Measurements from ENCODE around the gene ARHGEF4. TPM values are rescaled to one million over a fixed set of nuclear protein-coding genes. Genes with fewer than 3 reads are reported as not detected.

The ARHGEF4 gene
- total and polyA plus RNA-seq, 2 experiments from 2014 or later, result 4.6 to 16.6 TPM

GRCh38 chr2:130911996-130912395, 75.3 kb downstream of the ARHGEF4 start:
- Mint-ChIP-seq H3K27ac (no peak overlapping the region), H3K4me1 (peaks cover 8% of the 10 kb centered on the region), H3K27me3 (ENCODE audit: insufficient read depth, low read depth, poor library complexity) (no peaks in the 10 kb centered on the region), H3K4me3 (no peak overlapping the region), H3K9me3 (no peaks in the 10 kb centered on the region), H3K36me3 (ENCODE audit: low read depth) (no peaks in the 10 kb centered on the region)
- no peaks in the 10 kb centered on the region for H4K20me1 ChIP-seq (replicated peaks; ENCODE audit: insufficient read depth)
- no peak overlapping the region for H2AFZ ChIP-seq
- H3K4me3 ChIP-seq, result no peak overlapping the region
- peaks cover 15% of the 10 kb centered on the region; the same call in 1 of the 2 replicates for H3K27me3 ChIP-seq (ENCODE audit: insufficient read depth)
- H3K4me2 ChIP-seq, result no peak overlapping the region
- no peak for TF ChIP-seq STAT1 (IDR thresholded peaks at IDR 0.05; ENCODE audit: unreplicated experiment)
- TF ChIP-seq NANOG (IDR thresholded peaks at IDR 0.05; ENCODE audit: borderline replicate concordance), result no peak
- no peak for TF ChIP-seq ETS1 (IDR thresholded peaks at IDR 0.05)
- no peaks in the 10 kb centered on the region for H3K79me2 ChIP-seq (replicated peaks; ENCODE audit: insufficient read depth)
- DNase-seq (ENCODE audit: low spot score) (no peak), ATAC-seq (no peak)
- H3F3A ChIP-seq (replicated peaks; ENCODE audit: low read depth), result no peaks in the 10 kb centered on the region
- H3K4me1 ChIP-seq (ENCODE audit: insufficient read depth), result no peaks in the 10 kb centered on the region
- no peaks in the 10 kb centered on the region for H3K36me3 ChIP-seq (ENCODE audit: insufficient read depth)
- no peaks in the 10 kb centered on the region for H3K9me2 ChIP-seq (ENCODE audit: insufficient read depth)
- H3K27ac ChIP-seq (ENCODE audit: low read depth), result no peak overlapping the region

GRCh38 chr2:130912471-130912870, 75.8 kb downstream of the ARHGEF4 start:
- H3K4me1 Mint-ChIP-seq, result peaks cover 8% of the 10 kb centered on the region

More at GRCh38 chr2:130912471-130912870, 75.8 kb downstream of the ARHGEF4 start:
- H3K27ac Mint-ChIP-seq, result no peak overlapping the region
- no peak overlapping the region for H3K4me3 ChIP-seq
- H3K27me3 Mint-ChIP-seq (ENCODE audit: insufficient read depth, low read depth, poor library complexity), result no peaks in the 10 kb centered on the region
- H3K36me3 Mint-ChIP-seq (ENCODE audit: low read depth), result no peaks in the 10 kb centered on the region
- no peaks in the 10 kb centered on the region for H3K9me2 ChIP-seq (ENCODE audit: insufficient read depth)
- H3K27me3 ChIP-seq (ENCODE audit: insufficient read depth), result peaks cover 15% of the 10 kb centered on the region; the same call in 1 of the 2 replicates
- no peaks in the 10 kb centered on the region for H4K20me1 ChIP-seq (replicated peaks; ENCODE audit: insufficient read depth)
- no peak overlapping the region for H2AFZ ChIP-seq
- no peaks in the 10 kb centered on the region for H3K36me3 ChIP-seq (ENCODE audit: insufficient read depth)
- no peaks in the 10 kb centered on the region for H3K9me3 Mint-ChIP-seq
- DNase-seq (ENCODE audit: low spot score) (no peak), ATAC-seq (no peak)
- no peak for TF ChIP-seq NANOG (IDR thresholded peaks at IDR 0.05; ENCODE audit: borderline replicate concordance)
- TF ChIP-seq ZNF462 (CRISPR knock-in tag; IDR thresholded peaks at IDR 0.05), result no peak
- no peak for TF ChIP-seq EZH2phosphoT487 (IDR thresholded peaks at IDR 0.05; ENCODE audit: unreplicated experiment)
- H3K27ac ChIP-seq (ENCODE audit: low read depth), result no peak overlapping the region
- H3K79me2 ChIP-seq (replicated peaks; ENCODE audit: insufficient read depth), result no peaks in the 10 kb centered on the region
- no peaks in the 10 kb centered on the region for H3F3A ChIP-seq (replicated peaks; ENCODE audit: low read depth)
- H3K4me2 ChIP-seq, result no peak overlapping the region
- no peak overlapping the region for H3K4me3 Mint-ChIP-seq
- H3K4me1 ChIP-seq (ENCODE audit: insufficient read depth), result no peaks in the 10 kb centered on the region; the same call in 1 of the 2 replicates

Data from GM23338 (cell line).